Smooth muscle cell (in vitro differentiated cells): ENCODE results near the gene CD99. TPM values are rescaled to one million over a fixed set of nuclear protein-coding genes. Genes with fewer than 3 reads are reported as not detected.

Source experiments
- DNase-seq: peaks from one replicate; lab custom pipeline; 2025; ENCODE audit not compliant: unreplicated experiment; lab: John Stamatoyannopoulos, UW
- H2AFZ ChIP-seq: fragments of 200-600 bp; sonication (generic); 2 replicates; pipeline ENCODE4 v1.6.0; 2016; ENCODE audit warnings: antibody characterized with exemption, low read depth, mild to moderate bottlenecking
- H3F3A ChIP-seq: fragments of 200-600 bp; sonication (generic); 2 replicates; pipeline ENCODE4 v1.6.0; 2017; ENCODE audit warnings: antibody characterized with exemption, low read depth
- H3K27ac ChIP-seq: fragments of 200-600 bp; sonication (generic); 2 replicates; pipeline ENCODE4 v1.5.1; 2016; ENCODE audit warnings: low read depth, mild to moderate bottlenecking
- H3K27me3 ChIP-seq: fragments of 200-600 bp; sonication (generic); 2 replicates; pipeline ENCODE4 v1.6.1; 2016; ENCODE audit warnings: low read depth, mild to moderate bottlenecking
- H3K36me3 ChIP-seq: fragments of 200-600 bp; sonication (generic); 2 replicates; pipeline ENCODE4 v1.5.1; 2016; ENCODE audit warnings: low read depth
- H3K4me1 ChIP-seq: fragments of 200-600 bp; sonication (generic); 2 replicates; pipeline ENCODE4 v1.5.1; 2016; ENCODE audit warnings: low read depth
- H3K4me2 ChIP-seq: fragments of 200-600 bp; sonication (generic); 2 replicates; pipeline ENCODE4 v1.6.0; 2016; ENCODE audit warnings: mild to moderate bottlenecking
- H3K4me3 ChIP-seq: fragments of 200-600 bp; sonication (generic); 2 replicates; pipeline ENCODE4 v1.5.1; 2016; ENCODE audit warnings: mild to moderate bottlenecking
- H3K79me2 ChIP-seq: fragments of 200-600 bp; sonication (generic); 2 replicates; pipeline ENCODE4 v1.6.0; 2016; ENCODE audit warnings: low read depth, mild to moderate bottlenecking
- H3K9ac ChIP-seq: fragments of 200-600 bp; sonication (generic); 2 replicates; pipeline ENCODE4 v1.6.0; 2016; ENCODE audit warnings: low read depth
- H3K9me3 ChIP-seq: fragments of 200-600 bp; sonication (generic); replicated peaks from 2 replicates; pipeline ENCODE4 v1.5.1; 2016; ENCODE audit warnings: low read depth
- H4K20me1 ChIP-seq: fragments of 200-600 bp; sonication (generic); 2 replicates; pipeline ENCODE4 v1.6.0; 2016; ENCODE audit warnings: low read depth
- WGBS: methylation state at CpG from one replicate; pipeline ENCODE4 v1.1.7; 2016; ENCODE audit warnings: low lambda C conversion rate; 5-methylcytosine and 5-hydroxymethylcytosine counted together
- polyA plus RNA-seq: library from polyadenylated mRNA; unstranded; fragments of >200 nt; fragmentation: Nextera tagmentation; extraction: Ambion mirVana; gene quantifications from 2 replicates; pipeline ENCODE4 v1.2.1, GENCODE V29; 2016
- total RNA-seq: library from RNA; depleted of rRNA; stranded (reverse); fragments of >200 nt; gene quantifications from 2 replicates; pipeline ENCODE4 v1.2.3, GENCODE V29; 2014
- TF ChIP-seq, protein P1 (sequence below): fragments of 200-600 bp; sonication (generic); IDR thresholded peaks from 2 replicates; pipeline ENCODE4 v1.5.1; 2017; ENCODE audit warnings: borderline replicate concordance, mild to moderate bottlenecking, antibody characterized with exemption; ENCODE audit not compliant: insufficient read depth, poor library complexity, severe bottlenecking

Gene CD99
- total and polyA plus RNA-seq, 2 experiments from 2014 or later, result 647 to 1,373 TPM

DNA sequence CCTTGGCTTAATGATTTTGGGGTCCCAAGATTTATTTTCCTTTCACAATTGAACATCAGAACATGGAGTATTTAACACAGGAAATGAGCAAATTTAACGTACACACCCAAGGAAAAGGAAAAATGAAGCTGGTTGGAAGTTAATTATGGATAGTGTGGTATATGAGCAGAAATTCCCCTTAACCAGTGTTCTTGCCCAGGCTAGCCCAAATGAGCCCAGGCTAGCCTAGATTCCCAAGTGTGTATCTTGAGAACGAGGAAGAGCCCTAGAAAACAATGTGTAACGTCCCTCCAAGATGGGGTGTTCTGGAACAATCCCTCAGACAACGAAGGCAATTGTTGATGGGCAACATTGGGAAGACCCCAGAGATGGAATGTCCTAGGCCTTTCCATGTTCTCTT is 94.4 kb downstream of the CD99 start:
- Histone ChIP-seq H3F3A (no peaks in the 10 kb centered on the region), H3K9ac (no peak overlapping the region), H3K27ac (no peak overlapping the region), H3K9me3 (no peaks in the 10 kb centered on the region), H3K36me3 (no peaks in the 10 kb centered on the region), H4K20me1 (no peaks in the 10 kb centered on the region), H3K27me3 (no peaks in the 10 kb centered on the region), H3K4me1 (peaks cover 18% of the 10 kb centered on the region), H2AFZ (no peak overlapping the region), H3K4me2 (no peak overlapping the region), H3K4me3 (no peak overlapping the region), H3K79me2 (no peaks in the 10 kb centered on the region)
- WGBS, result 95% methylated on average over 4 of the region's 4 CpGs
- no peak for DNase-seq
- TF ChIP-seq, protein P1, sequence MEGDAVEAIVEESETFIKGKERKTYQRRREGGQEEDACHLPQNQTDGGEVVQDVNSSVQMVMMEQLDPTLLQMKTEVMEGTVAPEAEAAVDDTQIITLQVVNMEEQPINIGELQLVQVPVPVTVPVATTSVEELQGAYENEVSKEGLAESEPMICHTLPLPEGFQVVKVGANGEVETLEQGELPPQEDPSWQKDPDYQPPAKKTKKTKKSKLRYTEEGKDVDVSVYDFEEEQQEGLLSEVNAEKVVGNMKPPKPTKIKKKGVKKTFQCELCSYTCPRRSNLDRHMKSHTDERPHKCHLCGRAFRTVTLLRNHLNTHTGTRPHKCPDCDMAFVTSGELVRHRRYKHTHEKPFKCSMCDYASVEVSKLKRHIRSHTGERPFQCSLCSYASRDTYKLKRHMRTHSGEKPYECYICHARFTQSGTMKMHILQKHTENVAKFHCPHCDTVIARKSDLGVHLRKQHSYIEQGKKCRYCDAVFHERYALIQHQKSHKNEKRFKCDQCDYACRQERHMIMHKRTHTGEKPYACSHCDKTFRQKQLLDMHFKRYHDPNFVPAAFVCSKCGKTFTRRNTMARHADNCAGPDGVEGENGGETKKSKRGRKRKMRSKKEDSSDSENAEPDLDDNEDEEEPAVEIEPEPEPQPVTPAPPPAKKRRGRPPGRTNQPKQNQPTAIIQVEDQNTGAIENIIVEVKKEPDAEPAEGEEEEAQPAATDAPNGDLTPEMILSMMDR, result no peak

DNA sequence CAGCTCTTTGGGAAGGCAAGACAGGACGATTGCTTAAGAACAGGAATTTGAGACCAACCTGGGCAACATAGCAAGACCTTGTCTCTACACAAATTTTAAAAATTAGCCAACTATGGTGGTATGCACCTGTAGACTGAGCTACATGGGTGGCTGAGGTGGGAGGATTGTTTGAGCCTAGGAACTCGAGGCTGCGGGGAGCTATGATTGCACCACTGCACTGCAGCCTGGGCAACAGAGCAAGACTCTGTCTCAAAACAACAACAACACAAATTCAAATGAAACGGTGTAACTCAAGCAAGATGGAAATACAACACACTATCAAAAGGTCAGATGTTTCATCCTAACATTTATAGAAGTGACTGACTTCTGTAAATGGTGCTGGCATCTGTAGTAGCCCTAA is 97.9 kb downstream of the CD99 start:
- Histone ChIP-seq H4K20me1 (no peaks in the 10 kb centered on the region), H3K4me3 (no peak overlapping the region), H3F3A (no peaks in the 10 kb centered on the region), H3K36me3 (no peaks in the 10 kb centered on the region), H3K27ac (no peak overlapping the region), H3K4me2 (no peak overlapping the region), H3K27me3 (no peaks in the 10 kb centered on the region), H3K4me1 (no peaks in the 10 kb centered on the region), H2AFZ (no peak overlapping the region), H3K9ac (no peak overlapping the region), H3K79me2 (no peaks in the 10 kb centered on the region), H3K9me3 (no peaks in the 10 kb centered on the region)
- TF ChIP-seq, protein P1, result no peak
- no peak for DNase-seq
- WGBS, result 93% methylated on average over 4 of the region's 4 CpGs

- Histone ChIP-seq H3F3A (no peaks in the 10 kb centered on the region), H3K4me2 (no peak overlapping the region), H2AFZ (no peak overlapping the region), H3K36me3 (no peaks in the 10 kb centered on the region), H4K20me1 (no peaks in the 10 kb centered on the region), H3K4me1 (no peaks in the 10 kb centered on the region), H3K79me2 (no peaks in the 10 kb centered on the region), H3K9me3 (no peaks in the 10 kb centered on the region), H3K27me3 (no peaks in the 10 kb centered on the region), H3K4me3 (no peak overlapping the region), H3K9ac (no peak overlapping the region), H3K27ac (no peak overlapping the region)
- DNase-seq, result no peak
- TF ChIP-seq, protein P1, result no peak
- WGBS, result 98% methylated on average over 3 of the region's 3 CpGs
Observed at GRCh38 chrX:2789569-2789968, 98.5 kb downstream of the CD99 start.

Other genes starting within 250 kb of the CD99 start
- gene DHRSX, start 190.3 kb upstream of the CD99 start, total RNA-seq, result 31.1 and 32.5 TPM in 2 replicates
- gene DHRSX, start 190.3 kb upstream of the CD99 start, polyA plus RNA-seq, result 49.9 and 53.9 TPM in 2 replicates
- 15.7 and 23.6 TPM in 2 replicates for gene ZBED1, start 190.3 kb upstream of the CD99 start, total RNA-seq
- 17.2 and 19.0 TPM in 2 replicates for gene ZBED1, start 190.3 kb upstream of the CD99 start, polyA plus RNA-seq
- gene XG, start 60.7 kb downstream of the CD99 start, total RNA-seq, result 1.1 and 2.6 TPM in 2 replicates
- 1.3 and 3.6 TPM in 2 replicates for gene XG, start 60.7 kb downstream of the CD99 start, polyA plus RNA-seq
- 23.1 and 25.3 TPM in 2 replicates for gene GYG2, start 137.6 kb downstream of the CD99 start, total RNA-seq
- 35.0 and 44.1 TPM in 2 replicates for gene GYG2, start 137.6 kb downstream of the CD99 start, polyA plus RNA-seq
- 17.1 and 30.7 TPM in 2 replicates for gene ARSD, start 238.0 kb downstream of the CD99 start, total RNA-seq
- 21.1 and 25.6 TPM in 2 replicates for gene ARSD, start 238.0 kb downstream of the CD99 start, polyA plus RNA-seq